DOHH2 (cell line): Measurements from ENCODE around the gene CCDC87.
"Not testable (repeated sequence)": the region's sequence is repeated elsewhere in the genome, so short reads cannot be mapped to it uniquely, and the experiment has no call there.

Source experiments
- H3F3A ChIP-seq: fragments of 200-600 bp; sonication (generic), shearing (Covaris generic); 2 replicates; pipeline ENCODE4 v1.6.0; 2016; ENCODE audit warnings: antibody characterized with exemption, mild to moderate bottlenecking; ENCODE audit not compliant: control insufficient read depth, insufficient read depth
- H3K27ac ChIP-seq: fragments of 200-600 bp; sonication (generic); 2 replicates; pipeline ENCODE4 v1.5.1; 2014; ENCODE audit warnings: low read depth, mild to moderate bottlenecking, low read length, moderate library complexity
- H3K27me3 ChIP-seq: fragments of 200-600 bp; sonication (generic); 2 replicates; pipeline ENCODE4 v1.6.1; 2014; ENCODE audit warnings: mild to moderate bottlenecking, low read length, mixed read lengths; ENCODE audit not compliant: control insufficient read depth
- H3K36me3 ChIP-seq: fragments of 200-600 bp; sonication (generic); 2 replicates; pipeline ENCODE4 v1.6.1; 2014; ENCODE audit warnings: mild to moderate bottlenecking, low read length, moderate library complexity, mixed read lengths; ENCODE audit not compliant: control insufficient read depth
- H3K4me1 ChIP-seq: fragments of 200-600 bp; sonication (generic); 2 replicates; pipeline ENCODE4 v1.6.1; 2014; ENCODE audit warnings: mild to moderate bottlenecking, low read length, mixed read lengths; ENCODE audit not compliant: control insufficient read depth
- H3K4me2 ChIP-seq: fragments of 200-600 bp; sonication (generic); 2 replicates; pipeline ENCODE4 v1.6.0; 2014; ENCODE audit warnings: mild to moderate bottlenecking, low read length, moderate library complexity
- H3K4me3 ChIP-seq: fragments of 200-600 bp; sonication (generic); 2 replicates; pipeline ENCODE4 v1.5.1; 2014; ENCODE audit warnings: mild to moderate bottlenecking, low read length, mixed read lengths
- H3K79me2 ChIP-seq: fragments of 200-600 bp; sonication (generic); 2 replicates; pipeline ENCODE4 v1.6.1; 2014; ENCODE audit warnings: mild to moderate bottlenecking, low read length, mixed read lengths; ENCODE audit not compliant: control insufficient read depth
- H3K9me2 ChIP-seq: fragments of 200-600 bp; sonication (generic); replicated peaks from 2 replicates; pipeline ENCODE4 v1.6.1; 2014; ENCODE audit warnings: mild to moderate bottlenecking, low read length, mixed read lengths; ENCODE audit not compliant: control insufficient read depth
- H3K9me3 ChIP-seq: fragments of 200-600 bp; sonication (generic); 2 replicates; pipeline ENCODE4 v1.6.1; 2014; ENCODE audit warnings: antibody characterized with exemption, low read length, mixed read lengths; ENCODE audit not compliant: control insufficient read depth, insufficient read depth
- H4K20me1 ChIP-seq: fragments of 200-600 bp; sonication (generic); 2 replicates; pipeline ENCODE4 v1.6.0; 2014; ENCODE audit warnings: low read depth, mild to moderate bottlenecking, antibody characterized with exemption, low read length, moderate library complexity; ENCODE audit not compliant: control insufficient read depth, insufficient read depth
- EZH2phosphoT487 ChIP-seq: fragments of 200-600 bp; sonication (generic); IDR thresholded peaks from 2 replicates; pipeline ENCODE4 v1.6.1; 2017; ENCODE audit warnings: borderline replicate concordance, mild to moderate bottlenecking, antibody characterized with exemption, low read length, moderate library complexity, mixed read lengths
- TF ChIP-seq, protein P1 (sequence below): fragments of 200-600 bp; sonication (generic); IDR thresholded peaks from one replicate; pipeline ENCODE4 v1.5.1; 2014; ENCODE audit warnings: antibody characterized with exemption, mild to moderate bottlenecking, low read depth, low read length; ENCODE audit not compliant: poor library complexity, severe bottlenecking

The CCDC87 gene

GRCh38 chr11:66591175-66591574 lies 1.7 kb downstream of the CCDC87 start:
- no peaks in the 10 kb centered on the region for H3F3A ChIP-seq
- H3K4me1 ChIP-seq = peaks cover 27% of the 10 kb centered on the region
- peaks cover 20% of the 10 kb centered on the region for H3K79me2 ChIP-seq
- no peaks in the 10 kb centered on the region for H3K9me2 ChIP-seq
- H4K20me1 ChIP-seq = no peaks in the 10 kb centered on the region
- H3K4me2 ChIP-seq = no peak overlapping the region
- no peaks in the 10 kb centered on the region for H3K36me3 ChIP-seq
- no peak for TF ChIP-seq EZH2phosphoT487
- TF ChIP-seq, protein P1, sequence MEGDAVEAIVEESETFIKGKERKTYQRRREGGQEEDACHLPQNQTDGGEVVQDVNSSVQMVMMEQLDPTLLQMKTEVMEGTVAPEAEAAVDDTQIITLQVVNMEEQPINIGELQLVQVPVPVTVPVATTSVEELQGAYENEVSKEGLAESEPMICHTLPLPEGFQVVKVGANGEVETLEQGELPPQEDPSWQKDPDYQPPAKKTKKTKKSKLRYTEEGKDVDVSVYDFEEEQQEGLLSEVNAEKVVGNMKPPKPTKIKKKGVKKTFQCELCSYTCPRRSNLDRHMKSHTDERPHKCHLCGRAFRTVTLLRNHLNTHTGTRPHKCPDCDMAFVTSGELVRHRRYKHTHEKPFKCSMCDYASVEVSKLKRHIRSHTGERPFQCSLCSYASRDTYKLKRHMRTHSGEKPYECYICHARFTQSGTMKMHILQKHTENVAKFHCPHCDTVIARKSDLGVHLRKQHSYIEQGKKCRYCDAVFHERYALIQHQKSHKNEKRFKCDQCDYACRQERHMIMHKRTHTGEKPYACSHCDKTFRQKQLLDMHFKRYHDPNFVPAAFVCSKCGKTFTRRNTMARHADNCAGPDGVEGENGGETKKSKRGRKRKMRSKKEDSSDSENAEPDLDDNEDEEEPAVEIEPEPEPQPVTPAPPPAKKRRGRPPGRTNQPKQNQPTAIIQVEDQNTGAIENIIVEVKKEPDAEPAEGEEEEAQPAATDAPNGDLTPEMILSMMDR = no peak
- H3K9me3 ChIP-seq = no peaks in the 10 kb centered on the region
- H3K27ac ChIP-seq = no peak overlapping the region
- H3K27me3 ChIP-seq = 0 out of 2 replicates have a peak, but pooled peaks cover 5% of the 10 kb centered on the region
- no peak overlapping the region for H3K4me3 ChIP-seq

DNA sequence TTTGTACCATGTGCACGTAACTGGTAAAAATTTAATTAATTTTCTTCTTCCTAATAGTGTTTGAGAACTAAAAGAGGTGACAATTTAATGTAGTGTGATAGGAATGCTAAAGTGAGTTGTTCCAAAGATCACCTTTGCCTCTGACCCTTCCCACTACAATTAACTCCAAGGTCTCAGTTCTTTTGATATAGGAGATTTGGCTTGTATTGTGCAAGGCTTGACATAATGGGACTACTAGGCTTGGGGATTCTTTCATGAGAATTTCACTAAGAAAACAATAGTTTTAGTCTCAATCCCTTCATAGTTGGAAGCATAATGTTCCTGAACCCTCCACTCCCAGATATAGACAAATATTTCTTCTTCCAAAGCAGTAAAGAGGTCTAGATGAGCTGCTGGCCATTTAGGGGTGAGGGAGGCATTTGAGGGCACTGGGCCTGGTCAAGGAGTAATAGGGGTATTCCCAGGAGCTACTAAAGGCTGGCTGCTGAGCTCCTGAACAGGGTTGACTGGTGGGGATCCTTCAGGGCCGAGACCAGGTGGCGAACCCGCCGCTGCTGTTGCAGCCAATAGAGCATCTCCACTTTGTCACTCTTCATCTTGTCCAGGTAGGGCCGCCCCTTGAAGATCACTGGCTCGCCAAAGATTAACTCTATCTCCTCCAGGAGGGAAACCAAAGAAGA lies 2.7 kb downstream of the CCDC87 start:
- H3F3A ChIP-seq = no peaks in the 10 kb centered on the region
- no peaks in the 10 kb centered on the region for H3K9me2 ChIP-seq
- H3K79me2 ChIP-seq = peaks cover 14% of the 10 kb centered on the region
- no peaks in the 10 kb centered on the region for H3K36me3 ChIP-seq
- no peak overlapping the region for H3K4me2 ChIP-seq
- no peak overlapping the region for H3K4me3 ChIP-seq
- H3K4me1 ChIP-seq = peaks cover 19% of the 10 kb centered on the region
- no peak overlapping the region for H3K27ac ChIP-seq
- H4K20me1 ChIP-seq = no peaks in the 10 kb centered on the region
- TF ChIP-seq, protein P1 = no peak
- TF ChIP-seq EZH2phosphoT487 = no peak
- H3K9me3 ChIP-seq = no peaks in the 10 kb centered on the region
- H3K27me3 ChIP-seq = 0 out of 2 replicates have a peak, but pooled peaks cover 7% of the 10 kb centered on the region

DNA sequence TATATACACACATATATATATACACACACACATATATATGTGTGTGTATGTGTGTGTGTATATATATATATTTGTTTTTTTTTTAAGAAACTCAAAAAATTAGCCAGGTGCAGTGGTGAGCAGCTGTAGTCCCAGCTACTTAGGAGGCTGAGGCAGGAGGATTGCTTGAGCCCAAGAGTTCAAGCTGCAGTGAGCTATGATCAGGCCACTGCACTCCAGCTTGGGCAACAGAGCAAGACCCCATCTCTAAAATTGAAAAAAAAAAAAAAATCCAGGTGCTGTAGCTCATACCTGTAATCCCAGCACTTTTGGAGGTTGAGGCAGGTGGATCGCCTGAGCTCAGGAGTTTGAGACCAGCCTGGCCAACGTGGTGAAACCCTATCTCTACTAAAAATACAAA lies 3.5 kb downstream of the CCDC87 start:
- not testable (repeated sequence) for H3K27me3 ChIP-seq, H3K9me2 ChIP-seq, H4K20me1 ChIP-seq, H3K27ac ChIP-seq, H3K9me3 ChIP-seq, H3K4me3 ChIP-seq, H3K4me2 ChIP-seq, H3K36me3 ChIP-seq, H3F3A ChIP-seq
- Histone ChIP-seq H3K79me2 (peaks cover 11% of the 10 kb centered on the region), H3K4me1 (peaks cover 16% of the 10 kb centered on the region)

- Histone ChIP-seq H3K9me3 (peaks cover 9% of the 10 kb centered on the region; the same call in 1 of the 2 replicates), H3K4me1 (no peaks in the 10 kb centered on the region), H3K79me2 (no peaks in the 10 kb centered on the region), H3K27me3 (0 out of 2 replicates have a peak, but pooled peaks cover 7% of the 10 kb centered on the region), H3K36me3 (no peaks in the 10 kb centered on the region), H4K20me1 (no peaks in the 10 kb centered on the region), H3K4me2 (no peak overlapping the region), H3K27ac (no peak overlapping the region), H3F3A (no peaks in the 10 kb centered on the region), H3K9me2 (no peaks in the 10 kb centered on the region), H3K4me3 (no peak overlapping the region)
- no peak for TF ChIP-seq EZH2phosphoT487
- TF ChIP-seq, protein P1 = no peak
Observed at GRCh38 chr11:66586136-66586535, 6.7 kb downstream of the CCDC87 start.

DNA sequence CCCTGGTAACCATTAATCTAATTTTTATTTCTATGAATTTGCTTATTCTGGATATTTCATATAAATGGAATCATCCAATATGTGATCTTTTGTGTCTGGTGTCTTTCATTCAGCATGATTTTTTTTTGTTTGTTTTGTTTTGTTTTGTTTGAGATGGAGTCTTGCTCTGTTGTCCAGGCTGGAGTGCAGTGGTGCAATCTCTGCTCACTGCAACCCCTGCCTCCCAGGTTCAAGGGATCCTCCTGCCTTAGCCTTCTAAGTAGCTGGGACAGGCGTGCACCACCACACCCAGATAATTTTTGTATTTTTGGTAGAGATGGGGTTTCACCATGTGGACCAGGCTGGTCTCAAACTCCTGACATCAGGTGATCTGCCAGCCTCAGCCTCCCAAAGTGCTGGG lies 7.4 kb downstream of the CCDC87 start:
- not testable (repeated sequence) for H3K9me2 ChIP-seq, H3K36me3 ChIP-seq, H4K20me1 ChIP-seq, H3K27ac ChIP-seq, H3K79me2 ChIP-seq, H3K4me3 ChIP-seq, H3K9me3 ChIP-seq, H3K4me1 ChIP-seq, H3K27me3 ChIP-seq, H3F3A ChIP-seq, H3K4me2 ChIP-seq
